Mucosa of stomach (tissue), 1 donor: Measurements from ENCODE around the gene MRPL22.
A peak's percentile ranks its signal among the peaks of the same experiment; 100 is the strongest.
"Not testable (repeated sequence)": the region's sequence is repeated elsewhere in the genome, so short reads cannot be mapped to it uniquely, and the experiment has no call there.

Source experiments
- H3K27me3 ChIP-seq: one replicate; pipeline ENCODE4 v1.7.0; 2013; ENCODE audit warnings: mild to moderate bottlenecking, low read length; ENCODE audit not compliant: control insufficient read depth, insufficient read depth
- H3K36me3 ChIP-seq: one replicate; pipeline ENCODE4 v1.7.0; 2013; ENCODE audit warnings: low read length; ENCODE audit not compliant: control insufficient read depth, insufficient read depth
- H3K4me1 ChIP-seq: one replicate; pipeline ENCODE4 v1.7.0; 2013; ENCODE audit warnings: mild to moderate bottlenecking, low read length; ENCODE audit not compliant: control insufficient read depth, insufficient read depth
- H3K4me3 ChIP-seq: one replicate; pipeline ENCODE4 v1.7.0; 2013; ENCODE audit warnings: low read length
- H3K9ac ChIP-seq: one replicate; pipeline ENCODE4 v1.7.0; 2013; ENCODE audit warnings: mild to moderate bottlenecking, low read length, moderate library complexity
- H3K9me3 ChIP-seq: one replicate; pipeline ENCODE4 v1.7.0; 2013; ENCODE audit warnings: mild to moderate bottlenecking, low read length, moderate library complexity; ENCODE audit not compliant: control insufficient read depth
- donor health status: Pancreatic carcinoma.

Gene MRPL22

DNA sequence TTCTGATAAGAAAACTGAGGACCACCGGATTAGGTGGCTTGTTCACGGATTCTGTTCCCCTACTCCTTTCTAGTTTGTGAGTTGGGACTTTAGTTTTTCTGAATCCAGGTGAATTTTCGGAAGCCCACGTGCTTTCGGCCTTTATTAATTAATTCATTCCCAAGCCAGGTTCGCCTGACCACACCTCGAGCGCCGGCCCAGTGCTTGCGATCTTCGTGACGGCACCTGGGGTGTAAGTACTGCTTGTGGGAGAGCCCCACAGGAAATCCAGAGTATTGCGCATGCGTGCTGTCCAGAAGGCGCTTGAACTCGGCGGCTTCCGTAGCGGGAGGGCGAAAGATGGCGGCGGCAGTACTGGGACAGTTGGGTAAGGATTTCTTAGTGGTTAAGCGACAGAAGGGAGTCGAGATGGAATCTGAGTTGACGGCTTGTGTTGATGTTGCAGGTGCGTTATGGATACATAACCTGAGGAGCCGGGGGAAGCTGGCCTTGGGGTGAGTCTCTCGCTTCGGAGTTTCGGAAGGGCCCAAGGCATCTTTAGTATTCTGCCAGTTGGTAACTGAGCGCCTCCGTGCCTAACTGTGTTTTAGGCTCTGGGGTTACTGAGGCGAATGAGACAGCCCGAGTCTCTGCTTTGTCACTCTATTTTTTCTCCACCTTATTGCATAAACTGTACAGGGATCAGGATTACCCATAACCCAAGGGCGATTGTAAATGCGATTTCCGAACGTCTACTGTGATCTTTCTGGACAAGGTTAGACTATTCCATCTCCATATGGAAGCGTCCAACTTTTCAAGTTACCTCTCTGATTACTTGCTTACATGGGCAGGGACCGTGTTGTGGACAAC is at the start of gene MRPL22:
Gene MRPL22 (plus strand): TSS at position 302 of the 849 bp plus-strand sequence. CDS start 38 bp downstream, at position 340.
- no peaks in the 10 kb centered on the region for H3K36me3 ChIP-seq
- H3K4me1 ChIP-seq = peaks cover 11% of the 10 kb centered on the region
- peak within 1 kb of the TSS; percentile 94 for H3K9ac ChIP-seq
- no peaks in the 10 kb centered on the region for H3K27me3 ChIP-seq
- H3K4me3 ChIP-seq = peak within 1 kb of the TSS; percentile 87
- no peaks in the 10 kb centered on the region for H3K9me3 ChIP-seq

DNA sequence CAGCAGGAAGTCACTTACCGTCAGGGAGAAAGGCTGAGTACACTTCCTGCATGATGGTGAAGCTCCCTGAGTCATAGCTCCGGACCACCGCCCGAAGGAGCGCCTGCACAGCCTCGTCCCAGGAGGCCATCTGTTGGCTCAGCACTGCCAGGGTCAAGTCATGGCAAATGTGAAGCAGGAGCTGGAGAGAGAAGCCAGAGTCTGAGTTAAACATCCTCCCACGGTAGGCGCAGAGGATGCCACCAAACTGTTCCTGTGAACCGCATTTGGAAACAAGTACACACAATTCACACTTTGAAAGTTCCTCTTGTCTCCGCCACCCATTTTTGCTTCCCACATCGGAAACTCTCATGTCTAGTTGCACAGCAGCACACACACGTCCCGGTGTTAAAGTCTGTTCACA is 48.5 kb upstream of the MRPL22 start:
- Histone ChIP-seq H3K9me3 (no peaks in the 10 kb centered on the region), H3K4me3 (no peak overlapping the region), H3K4me1 (no peaks in the 10 kb centered on the region), H3K9ac (no peak overlapping the region), H3K36me3 (peaks cover 13% of the 10 kb centered on the region), H3K27me3 (no peaks in the 10 kb centered on the region)

DNA sequence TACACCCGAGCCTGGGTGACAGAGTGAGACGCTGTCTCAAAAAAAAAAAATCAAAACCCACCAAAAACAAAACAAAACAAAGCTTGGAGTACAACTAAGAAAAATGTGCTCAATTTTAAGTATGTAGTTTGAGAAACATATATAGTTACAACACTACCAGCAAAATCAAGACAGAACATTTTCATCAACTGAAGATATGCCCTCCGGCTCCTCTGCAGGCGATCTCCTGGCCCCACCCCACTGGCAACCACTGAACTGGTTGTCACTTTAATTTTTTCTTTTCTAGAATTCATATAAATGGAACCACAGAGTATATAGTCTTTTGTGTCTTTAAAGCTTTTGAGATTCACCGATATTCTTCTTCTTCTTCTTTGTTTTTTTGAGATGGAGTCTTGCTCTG is 47.5 kb upstream of the MRPL22 start:
- H3K36me3 ChIP-seq = peaks cover 6% of the 10 kb centered on the region

DNA sequence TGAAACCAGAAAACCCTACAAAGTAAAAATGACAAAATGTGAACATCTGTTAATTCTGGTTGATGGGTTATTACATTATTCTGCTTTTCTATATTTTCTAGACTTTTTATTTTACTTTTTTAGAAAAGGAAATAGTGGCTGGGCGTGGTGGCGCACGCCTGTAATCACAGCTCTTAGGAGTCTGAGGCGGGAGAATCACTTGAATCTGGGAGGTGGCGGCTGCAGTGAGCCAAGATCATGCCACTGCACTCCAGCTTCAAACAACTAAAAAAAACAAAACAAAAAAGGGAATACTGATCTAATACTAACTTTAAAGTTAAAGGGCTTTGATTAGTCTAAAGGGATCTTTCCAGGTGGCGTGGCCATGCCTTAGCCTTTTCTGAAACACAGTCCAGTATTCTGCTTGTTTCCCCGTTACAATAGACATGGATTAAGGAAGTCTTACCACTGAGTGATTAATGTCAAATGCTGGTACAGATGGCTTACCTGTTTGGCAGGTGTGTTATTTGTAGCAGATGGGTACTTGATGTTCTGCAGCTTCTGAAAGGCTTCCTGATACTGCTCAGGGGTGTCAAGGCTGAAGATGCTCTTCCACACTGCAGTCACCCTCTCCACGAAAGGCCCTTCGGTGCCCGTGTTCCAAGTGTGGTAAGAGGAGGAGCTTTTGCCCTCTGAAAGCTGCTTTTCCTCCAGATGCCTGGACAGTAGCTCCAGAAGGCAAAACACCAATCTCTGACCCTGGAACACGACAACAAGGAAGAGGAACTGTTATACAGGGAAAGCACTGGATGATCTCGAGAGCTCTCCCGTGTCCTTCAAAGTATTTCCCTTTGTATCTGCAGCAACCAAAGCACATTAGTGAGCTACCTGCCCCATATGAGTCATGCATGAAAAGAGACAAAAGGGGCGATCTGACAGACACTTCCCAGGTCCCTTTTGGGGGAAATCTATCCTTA is 45.0 kb upstream of the MRPL22 start:
- no peaks in the 10 kb centered on the region for H3K27me3 ChIP-seq
- no peaks in the 10 kb centered on the region for H3K9me3 ChIP-seq
- no peak overlapping the region for H3K4me3 ChIP-seq
- peaks cover 5% of the 10 kb centered on the region for H3K36me3 ChIP-seq
- H3K4me1 ChIP-seq = no peaks in the 10 kb centered on the region
- no peak overlapping the region for H3K9ac ChIP-seq

More for the DNA sequence above, 47.5 kb upstream of the MRPL22 start:
- no peaks in the 10 kb centered on the region for H3K4me1 ChIP-seq
- no peak overlapping the region for H3K9ac ChIP-seq
- no peaks in the 10 kb centered on the region for H3K9me3 ChIP-seq
- H3K27me3 ChIP-seq = no peaks in the 10 kb centered on the region
- H3K4me3 ChIP-seq = no peak overlapping the region

DNA sequence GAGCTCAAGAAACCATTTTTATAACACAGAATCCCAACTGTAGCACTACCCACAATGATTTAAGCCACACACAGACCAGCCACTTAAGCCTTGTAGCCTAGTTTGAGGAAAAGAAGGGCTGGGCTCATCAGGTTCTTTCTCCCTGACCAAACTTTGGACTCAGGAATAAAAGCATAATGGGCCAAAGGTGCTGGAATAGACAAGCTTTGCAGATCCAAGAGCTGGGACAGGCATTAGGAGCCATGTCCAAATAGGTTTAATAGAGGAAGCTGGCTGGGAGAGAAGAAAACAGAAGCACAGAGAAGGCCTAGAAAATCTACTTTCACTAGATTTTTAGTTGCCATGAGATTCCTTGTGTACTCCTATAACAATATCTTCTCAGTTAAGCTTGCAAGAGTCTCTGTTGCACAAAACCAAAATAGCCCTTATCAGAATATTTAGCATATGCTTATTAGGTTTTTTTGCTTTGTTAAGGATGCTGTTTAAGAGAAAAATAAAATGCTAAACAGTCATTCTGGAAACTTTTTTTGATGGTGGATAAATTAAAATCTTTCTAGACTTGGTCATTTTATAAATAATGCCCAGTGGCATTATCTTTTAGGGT is 44.2 kb upstream of the MRPL22 start:
- no peaks in the 10 kb centered on the region for H3K9me3 ChIP-seq
- peaks cover 5% of the 10 kb centered on the region for H3K36me3 ChIP-seq

DNA sequence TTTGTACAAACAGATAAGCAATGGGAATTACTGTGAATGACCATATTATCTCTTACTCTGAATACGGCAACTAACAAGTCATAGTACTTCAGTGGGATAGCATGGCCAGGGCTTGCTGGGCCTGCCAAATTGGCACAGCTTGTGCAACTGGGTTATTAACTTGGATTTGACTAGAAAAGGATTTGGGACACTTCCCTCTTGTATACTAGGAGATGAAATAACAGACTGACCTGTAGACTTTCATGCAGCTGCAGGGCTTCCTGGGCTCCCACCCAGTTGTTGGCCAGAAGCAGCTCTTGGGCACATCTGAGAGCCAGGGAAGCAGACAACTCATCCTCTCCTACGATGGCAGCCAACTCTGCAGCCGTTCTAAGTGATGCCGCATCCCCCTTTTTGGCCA is 42.7 kb upstream of the MRPL22 start:
- Histone ChIP-seq H3K4me1 (no peaks in the 10 kb centered on the region), H3K36me3 (peaks cover 5% of the 10 kb centered on the region)

More for the DNA sequence above, 44.2 kb upstream of the MRPL22 start:
- Histone ChIP-seq H3K9ac (no peak overlapping the region), H3K27me3 (no peaks in the 10 kb centered on the region), H3K4me1 (no peaks in the 10 kb centered on the region), H3K4me3 (no peak overlapping the region)

DNA sequence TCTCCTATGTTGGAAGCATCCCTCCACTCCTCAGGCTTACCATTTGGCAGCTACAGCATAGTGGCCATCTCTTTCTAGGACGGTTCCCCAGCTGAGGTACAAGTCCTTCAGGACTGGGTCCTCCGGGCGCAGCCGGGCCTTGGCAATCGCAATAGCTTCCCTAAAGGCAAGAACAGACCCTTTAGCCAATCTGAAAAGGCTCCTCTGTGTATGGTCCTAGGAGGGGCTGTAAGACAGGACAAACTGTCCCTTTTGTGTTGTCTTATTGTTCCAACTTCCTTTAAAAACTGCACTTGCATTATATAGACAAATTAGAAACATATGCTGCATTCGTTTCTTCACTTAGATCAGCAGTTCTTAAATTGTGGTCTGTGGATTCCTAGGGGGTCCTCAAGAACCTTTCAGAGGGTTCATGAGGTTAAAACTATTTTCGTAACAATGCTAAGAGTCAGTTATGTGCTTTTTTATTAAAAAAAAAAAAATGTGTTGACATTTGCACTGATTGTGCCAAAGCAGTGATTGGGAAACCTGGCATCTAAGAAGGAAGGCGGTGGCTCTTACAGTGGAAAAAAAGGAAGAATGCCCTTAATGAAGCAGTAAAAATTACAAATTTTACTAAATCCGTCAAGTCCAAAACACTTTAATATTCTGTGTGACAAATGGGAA is 41.6 kb upstream of the MRPL22 start:
- Histone ChIP-seq H3K9ac (no peak overlapping the region), H3K9me3 (no peaks in the 10 kb centered on the region), H3K4me1 (no peaks in the 10 kb centered on the region), H3K4me3 (no peak overlapping the region), H3K27me3 (no peaks in the 10 kb centered on the region), H3K36me3 (peaks cover 5% of the 10 kb centered on the region)

More for the DNA sequence above, 42.7 kb upstream of the MRPL22 start:
- H3K9me3 ChIP-seq = no peaks in the 10 kb centered on the region
- no peak overlapping the region for H3K4me3 ChIP-seq
- no peak overlapping the region for H3K9ac ChIP-seq
- H3K27me3 ChIP-seq = no peaks in the 10 kb centered on the region

DNA sequence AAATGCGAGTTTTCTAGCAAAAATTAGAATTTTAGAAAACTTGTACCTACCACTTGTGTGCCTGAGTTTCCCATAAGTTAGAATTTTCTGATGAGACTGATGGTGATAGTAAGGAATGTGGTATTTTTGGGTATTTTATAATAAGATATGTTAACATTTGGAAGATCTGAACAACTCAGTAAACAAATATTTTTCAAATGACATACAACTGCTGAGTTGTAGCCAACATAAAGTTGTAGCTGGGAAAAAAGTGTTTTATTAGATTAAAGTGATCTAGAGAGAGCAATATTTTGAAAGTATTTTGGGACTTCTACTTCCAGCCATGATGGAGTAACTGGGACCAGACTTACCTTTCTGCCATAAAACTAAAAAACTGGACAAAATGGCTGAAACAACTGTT is 40.8 kb upstream of the MRPL22 start:
- Histone ChIP-seq H3K9ac (no peak overlapping the region), H3K27me3 (no peaks in the 10 kb centered on the region), H3K9me3 (no peaks in the 10 kb centered on the region), H3K4me1 (no peaks in the 10 kb centered on the region), H3K4me3 (no peak overlapping the region), H3K36me3 (peaks cover 5% of the 10 kb centered on the region)

DNA sequence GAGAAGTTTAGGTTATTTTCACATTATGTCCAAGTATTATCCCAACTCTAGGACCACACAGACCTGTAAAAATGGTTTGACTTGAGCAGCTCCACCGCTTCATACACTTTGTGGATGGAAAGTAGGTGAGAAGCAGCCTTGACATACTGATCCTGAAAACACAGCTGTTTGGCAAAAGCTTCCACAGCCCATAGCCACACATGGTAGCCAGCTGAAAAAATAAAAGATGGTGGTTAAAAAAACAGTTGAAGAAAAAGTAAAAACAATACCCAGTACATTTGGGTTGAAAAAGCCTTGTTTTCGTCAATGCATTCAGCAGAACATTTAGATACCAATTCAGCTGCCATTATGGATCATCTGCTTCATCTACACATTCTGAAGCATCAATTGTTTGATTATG is 39.6 kb upstream of the MRPL22 start:
- peaks cover under 1% of the 10 kb centered on the region for H3K36me3 ChIP-seq
- no peaks in the 10 kb centered on the region for H3K27me3 ChIP-seq
- no peaks in the 10 kb centered on the region for H3K9me3 ChIP-seq
- no peak overlapping the region for H3K4me3 ChIP-seq
- H3K9ac ChIP-seq = no peak overlapping the region
- no peaks in the 10 kb centered on the region for H3K4me1 ChIP-seq

DNA sequence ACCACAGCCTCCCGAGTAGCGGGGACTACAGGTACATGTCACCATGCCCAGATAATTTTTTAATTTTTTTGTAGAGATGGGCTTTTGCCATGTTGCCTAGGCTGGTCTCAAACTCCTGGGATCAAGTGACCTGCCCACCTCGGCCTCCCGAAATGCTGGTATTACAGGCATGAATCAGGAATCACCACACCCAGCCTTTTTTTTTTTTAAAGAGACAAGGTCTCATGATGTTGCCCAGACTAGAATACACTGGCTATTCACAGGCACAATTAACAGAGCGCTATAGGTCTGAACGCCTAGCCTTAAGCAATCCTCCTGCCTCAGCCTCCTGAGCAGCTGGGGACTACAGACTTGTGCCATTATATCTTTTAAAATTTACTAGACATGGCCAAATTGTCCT is 39.0 kb upstream of the MRPL22 start:
- Histone ChIP-seq H3K36me3 (no peaks in the 10 kb centered on the region), H3K9ac (no peak overlapping the region), H3K9me3 (no peaks in the 10 kb centered on the region), H3K4me1 (no peaks in the 10 kb centered on the region), H3K27me3 (no peaks in the 10 kb centered on the region), H3K4me3 (no peak overlapping the region)

DNA sequence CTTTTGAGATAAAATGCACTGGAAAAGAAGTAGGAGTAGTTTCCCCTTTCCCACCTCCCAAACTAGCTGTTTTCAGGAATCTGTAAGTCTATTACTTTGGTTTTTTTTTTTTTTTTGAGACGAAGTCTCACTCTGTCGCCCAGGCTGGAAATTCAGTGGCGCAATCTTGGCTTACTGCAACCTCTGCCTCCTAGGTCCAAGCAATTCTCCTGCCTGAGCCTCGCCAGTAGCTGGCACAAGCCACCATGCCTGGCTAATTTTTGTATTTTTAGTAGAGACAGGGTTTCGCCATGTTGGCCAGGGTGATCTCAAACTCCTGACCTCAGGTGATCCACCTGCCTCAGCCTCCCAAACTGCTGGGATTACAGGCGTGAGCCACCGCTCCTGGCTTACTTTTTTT is 35.3 kb upstream of the MRPL22 start:
- H3K9ac ChIP-seq = not testable (repeated sequence)

More for the DNA sequence above, 35.3 kb upstream of the MRPL22 start:
- H3K4me1 ChIP-seq, H3K4me3 ChIP-seq, H3K27me3 ChIP-seq, H3K36me3 ChIP-seq, H3K9me3 ChIP-seq: not testable (repeated sequence)
